Testis (tissue), 2 donors: ENCODE measurements around the gene MAPK6.

Experiments used
- CTCF ChIP-seq, 3 experiments: fragments of 450-650 bp in 2 of 3; fragments of 200-600 bp in 1 of 3; sonication (generic) in 1 of 3; IDR thresholded peaks; one replicate each; pipeline ENCODE4 v1.5.1; 2016 to 2019; ENCODE audit warnings: antibody characterized with exemption in 3 of 3, mild to moderate bottlenecking in 2 of 3, moderate library complexity in 1 of 3
- POLR2A ChIP-seq: fragments of 450-650 bp; IDR thresholded peaks from one replicate; pipeline ENCODE4 v1.6.1; 2017; ENCODE audit warnings: antibody characterized with exemption, mild to moderate bottlenecking, moderate library complexity

- TF ChIP-seq CTCF (IDR thresholded peaks at IDR 0.05), result no peak
- TF ChIP-seq POLR2A, result no peak
Measured at GRCh38 chr15:52008359-52008697, 10.7 kb upstream of the MAPK6 start.
